Measurements from ENCODE around the gene SERPINB6.
"Not testable (repeated sequence)": the region's sequence is repeated elsewhere in the genome, so short reads cannot be mapped to it uniquely, and the experiment has no call there.

The SERPINB6 gene

DNA sequence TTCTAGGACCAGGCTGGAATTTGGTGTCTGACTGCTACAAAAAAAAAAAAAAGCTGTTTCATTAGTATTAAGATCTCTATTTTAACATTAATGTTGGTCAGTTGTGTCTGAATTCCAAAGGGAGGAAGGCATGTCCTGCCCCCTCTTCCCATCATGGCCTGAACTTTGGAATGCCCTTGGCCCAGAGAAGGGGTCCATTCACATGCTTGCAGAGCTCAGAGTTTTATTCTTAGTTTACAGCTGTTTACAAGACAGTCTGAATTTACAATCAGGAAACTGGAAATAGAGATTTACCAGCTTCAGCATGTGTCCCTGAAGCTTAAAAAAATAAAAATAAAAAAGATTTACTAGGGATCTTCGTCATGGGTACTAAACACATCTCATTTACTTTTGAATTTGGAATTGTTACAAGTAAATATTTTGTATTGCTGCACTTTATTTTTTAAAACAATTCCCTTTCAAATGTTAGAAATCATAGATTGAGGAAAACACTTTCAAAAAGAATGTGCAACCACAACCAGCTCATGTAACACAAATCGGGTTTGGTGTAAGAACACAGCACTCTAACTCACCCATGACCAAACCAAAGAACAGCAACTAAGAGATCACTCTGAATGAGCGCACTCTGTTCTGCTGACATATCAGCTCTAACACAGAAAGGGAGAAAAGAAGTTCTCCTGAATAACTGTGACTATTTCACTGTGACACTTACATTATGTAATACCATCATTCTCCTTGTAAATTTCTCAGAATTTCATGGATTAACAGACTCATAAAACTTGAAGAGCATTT is 6.6 kb upstream of the SERPINB6 start:
- DNase-seq (ENCODE audit: low read depth, low spot score): no peak

DNA sequence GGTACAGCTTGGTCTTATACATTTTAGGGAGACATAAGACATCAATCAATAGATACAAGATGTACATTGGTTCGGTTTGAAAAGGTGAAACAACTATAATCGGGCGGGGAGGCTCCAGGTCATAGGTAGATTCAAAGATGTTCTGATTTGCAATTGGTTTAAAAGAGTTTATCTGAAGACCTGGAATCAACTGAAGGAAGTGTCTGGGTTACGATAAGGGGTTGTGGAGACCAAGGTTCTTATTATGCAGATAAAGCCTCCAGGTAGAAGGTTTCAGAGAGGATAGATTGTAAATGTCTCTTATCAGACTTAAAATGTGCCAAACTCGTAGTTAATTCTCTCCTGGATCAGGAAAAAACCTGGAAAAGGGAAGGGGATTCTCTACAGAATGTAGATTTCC is 5.9 kb upstream of the SERPINB6 start:
- DNase-seq (ENCODE audit: low read depth, low spot score): no peak

DNA sequence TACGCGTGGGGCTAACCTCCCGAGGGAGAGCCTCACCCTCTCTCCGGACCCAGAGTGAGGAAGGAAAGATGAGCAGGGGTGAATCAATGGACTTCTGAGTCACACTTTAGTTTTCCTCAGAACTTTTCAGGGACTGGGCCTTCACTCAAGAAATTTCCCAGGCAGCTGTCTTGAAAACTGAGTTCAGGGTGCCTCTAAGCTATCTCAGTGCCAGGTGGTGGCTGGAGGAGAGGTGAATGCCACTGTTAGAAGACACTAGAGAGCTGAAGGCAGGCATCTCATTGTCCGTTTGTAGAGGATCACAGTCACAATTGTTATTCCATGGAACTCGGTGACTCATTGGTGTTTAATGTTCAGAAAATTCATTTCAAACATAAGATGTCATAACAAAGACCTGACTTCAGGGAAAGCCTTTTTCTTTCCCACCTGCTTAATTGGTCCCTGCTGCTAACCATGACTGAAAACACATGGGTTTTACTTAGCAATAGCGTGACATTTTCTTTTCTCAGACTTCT is 5.3 kb upstream of the SERPINB6 start:
- no peak for DNase-seq (ENCODE audit: low read depth, low spot score)

DNA sequence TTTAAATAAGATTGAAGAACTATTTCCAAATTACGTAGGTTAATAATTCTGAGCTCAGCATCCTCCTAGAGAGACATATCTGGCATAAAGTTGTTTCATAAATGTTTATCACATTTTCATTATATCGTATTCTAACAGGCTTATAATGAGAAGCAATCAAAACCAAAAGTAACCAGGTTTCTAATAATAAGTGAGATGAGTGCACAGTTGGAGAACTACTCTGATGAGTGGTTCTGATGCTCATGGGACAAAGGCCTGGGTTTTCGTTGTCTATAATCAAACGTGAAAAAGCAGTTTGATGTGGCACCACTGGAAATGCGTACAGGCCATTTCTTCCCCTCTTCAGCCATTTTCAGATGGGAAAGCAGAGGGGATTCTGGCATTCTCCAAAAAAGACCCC is 4.7 kb upstream of the SERPINB6 start:
- no peak for DNase-seq (ENCODE audit: low read depth, low spot score)

DNA sequence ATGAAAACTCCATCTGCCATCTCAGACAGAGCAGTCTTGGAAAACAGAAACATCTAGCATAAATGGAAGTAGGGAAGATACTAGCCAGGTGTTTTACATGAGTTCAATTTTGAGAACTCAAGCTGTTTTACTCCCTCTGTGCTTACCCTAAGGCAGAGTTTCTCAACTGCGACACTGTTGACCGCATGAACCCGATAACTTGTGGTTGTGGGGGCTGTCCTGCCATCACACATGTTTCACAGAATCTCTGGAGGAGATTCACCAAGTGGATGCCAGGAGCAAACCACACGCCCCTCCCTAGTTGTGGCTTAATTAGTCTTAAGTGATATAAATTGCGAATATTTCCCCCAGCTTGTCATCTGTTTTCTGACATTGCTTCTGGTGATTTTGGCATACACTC is 2.3 kb upstream of the SERPINB6 start:
- no peak for DNase-seq (ENCODE audit: low read depth, low spot score)

DNA sequence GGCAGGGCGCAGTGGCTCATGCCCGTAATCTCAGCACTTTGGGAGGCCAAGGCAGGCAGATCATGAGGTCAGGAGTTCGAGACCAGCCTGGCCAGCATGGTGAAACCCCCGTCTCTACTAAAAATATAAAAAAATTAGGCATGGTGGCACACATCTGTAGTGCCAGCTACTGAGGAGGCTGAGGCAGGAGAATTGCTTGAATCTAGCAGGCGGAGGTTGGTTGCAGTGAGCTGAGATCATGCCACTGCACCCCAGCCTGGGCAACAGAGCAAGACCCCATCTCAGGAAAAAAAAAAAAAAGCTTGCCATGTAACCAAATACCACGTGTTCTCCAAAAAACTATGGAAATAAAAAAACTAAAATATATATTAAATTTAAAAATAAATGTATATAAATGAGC is 1.8 kb upstream of the SERPINB6 start:
- DNase-seq (ENCODE audit: low read depth, low spot score): not testable (repeated sequence)

DNA sequence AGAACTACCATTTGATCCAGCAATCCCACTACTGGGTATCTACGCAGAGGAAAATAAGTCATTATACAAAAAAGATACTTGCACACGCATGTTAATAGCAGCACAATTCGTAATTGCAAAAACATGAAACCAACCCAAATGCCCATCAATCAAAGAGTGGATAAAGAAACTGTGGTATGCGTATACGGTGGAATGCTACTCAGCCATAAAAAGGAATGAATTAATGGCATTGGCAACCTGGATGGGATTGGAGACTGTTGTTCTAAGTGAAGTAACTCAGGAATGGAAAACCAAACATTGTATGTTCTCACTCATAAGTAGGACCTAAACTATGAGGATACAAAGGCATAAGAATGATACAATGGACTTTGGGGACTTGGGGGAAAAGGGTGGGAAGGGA is 1.3 kb upstream of the SERPINB6 start:
- DNase-seq (ENCODE audit: low read depth, low spot score): not testable (repeated sequence)

DNA sequence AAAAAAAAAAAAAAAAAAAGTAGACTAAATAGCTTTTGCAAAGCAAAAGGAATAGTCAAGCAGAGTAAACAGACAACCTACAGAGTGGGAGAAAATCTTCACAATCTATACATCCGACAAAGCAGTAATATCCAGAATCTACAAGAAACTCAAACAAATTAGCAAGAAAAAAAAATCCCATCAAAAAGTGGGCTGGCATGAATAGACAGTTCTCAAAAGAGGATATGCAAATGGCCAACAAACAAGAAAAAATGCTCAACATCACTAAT is 786 bp upstream of the SERPINB6 start:
- DNase-seq (ENCODE audit: low read depth, low spot score): not testable (repeated sequence)

DNA sequence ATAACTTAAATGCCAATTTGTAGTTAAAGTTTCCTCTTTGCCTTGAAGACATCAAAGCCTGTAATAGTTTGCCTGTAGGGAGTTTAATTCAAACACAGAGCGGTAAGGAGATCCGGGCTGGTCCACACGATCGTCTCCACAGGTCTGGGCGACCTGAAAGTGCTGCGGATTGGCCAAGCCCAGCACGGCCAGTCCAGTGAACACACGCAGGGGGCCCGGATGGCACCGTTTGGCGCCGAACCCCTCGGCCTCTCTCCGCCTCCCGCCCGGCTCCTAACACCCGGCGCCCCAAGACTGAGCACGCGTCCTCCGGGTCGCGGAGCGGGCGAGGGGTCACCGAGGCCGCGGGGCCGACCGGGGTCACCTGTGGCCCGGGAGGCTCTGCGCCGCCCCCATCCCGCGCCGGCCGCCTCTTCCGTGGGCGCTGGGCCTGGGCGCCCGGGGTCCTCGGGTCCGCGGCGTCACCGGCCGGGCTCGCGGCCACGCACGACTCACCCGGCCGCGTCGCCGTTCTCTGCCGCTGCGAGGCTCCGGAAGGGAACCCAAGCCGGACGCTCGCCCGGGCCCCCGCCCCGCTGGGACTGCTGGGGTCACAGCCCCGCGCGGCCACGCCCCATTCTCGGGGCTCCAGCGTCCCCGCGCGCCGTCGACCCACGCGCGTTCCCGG is 481 bp downstream of the SERPINB6 start:
- DNase-seq (ENCODE audit: low read depth, low spot score): peak; percentile 35

DNA sequence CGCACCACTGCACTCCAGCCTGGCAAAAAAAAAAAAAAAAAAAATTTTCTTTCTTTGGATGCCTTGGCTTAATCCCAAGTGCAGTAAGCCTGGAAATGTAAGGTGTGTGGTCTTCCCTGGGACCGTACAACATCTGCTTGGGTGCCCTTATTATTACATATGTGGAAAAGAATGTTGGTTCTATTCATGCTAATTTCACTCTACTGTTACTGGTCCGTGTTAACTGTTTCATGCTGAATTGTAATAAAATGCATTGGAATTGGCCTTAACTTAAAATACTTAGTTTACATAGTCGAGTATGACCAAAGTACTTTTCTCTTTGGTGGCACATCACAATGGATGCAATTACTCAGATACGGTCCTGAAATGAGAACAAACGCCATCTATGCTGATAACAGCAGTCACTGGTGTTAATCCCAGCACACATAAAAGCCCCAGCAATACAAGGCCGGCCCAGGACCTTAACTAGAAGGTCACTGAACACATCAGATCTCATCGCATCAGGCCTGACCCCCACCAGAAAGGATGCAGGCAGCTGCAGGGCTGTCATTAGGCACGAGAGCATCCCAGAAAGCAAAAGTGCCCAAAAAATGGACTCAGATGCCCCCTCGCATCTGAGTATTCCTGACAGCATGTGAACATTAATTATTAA is 1.2 kb downstream of the SERPINB6 start:
- DNase-seq (ENCODE audit: low read depth, low spot score): no peak

DNA sequence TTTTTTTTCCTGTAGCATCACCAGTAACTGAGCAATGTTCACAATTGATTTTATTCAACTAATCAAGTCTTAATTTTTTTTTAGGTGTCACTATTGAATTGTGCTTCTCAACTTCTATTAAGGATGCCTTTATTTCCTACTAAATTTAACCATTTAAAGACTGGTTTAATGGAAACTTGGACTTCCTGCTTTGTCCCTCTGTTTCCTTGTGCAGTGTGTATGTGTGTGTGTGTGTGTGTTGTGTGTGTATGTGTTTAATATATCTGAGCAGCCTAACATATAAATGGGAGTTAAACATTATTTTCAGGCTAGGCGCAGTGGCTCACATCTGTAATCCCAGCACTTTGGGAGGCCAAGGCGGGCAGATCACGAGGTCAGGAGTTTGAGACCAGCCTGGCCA is 1.8 kb downstream of the SERPINB6 start:
- DNase-seq (ENCODE audit: low read depth, low spot score): no peak

DNA sequence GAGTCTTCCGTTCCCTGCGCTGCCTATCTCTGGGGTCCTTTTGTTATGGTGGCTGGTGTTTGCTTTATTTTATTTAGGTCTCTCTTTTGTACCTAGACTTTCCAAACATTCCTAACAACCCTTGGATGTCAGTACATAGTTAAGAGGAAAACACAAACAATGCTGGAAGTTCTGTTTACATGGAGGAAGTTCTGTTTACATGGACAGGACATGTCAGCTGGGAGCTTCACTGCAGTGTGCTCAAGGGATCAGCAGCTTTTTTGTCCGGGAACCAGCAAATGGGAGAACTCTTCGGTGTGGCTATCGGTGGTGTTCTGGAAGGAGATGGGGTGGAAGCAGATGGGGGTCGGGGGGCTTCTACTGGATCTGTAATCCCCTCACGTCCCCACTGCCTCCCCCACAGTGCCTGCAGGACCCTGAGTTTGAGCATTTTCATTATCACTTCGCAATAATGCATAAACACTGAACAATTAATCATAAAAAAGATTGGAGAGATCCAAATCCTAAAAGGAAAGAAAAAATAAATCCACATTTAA is 2.7 kb downstream of the SERPINB6 start:
- DNase-seq (ENCODE audit: low read depth, low spot score): no peak

DNA sequence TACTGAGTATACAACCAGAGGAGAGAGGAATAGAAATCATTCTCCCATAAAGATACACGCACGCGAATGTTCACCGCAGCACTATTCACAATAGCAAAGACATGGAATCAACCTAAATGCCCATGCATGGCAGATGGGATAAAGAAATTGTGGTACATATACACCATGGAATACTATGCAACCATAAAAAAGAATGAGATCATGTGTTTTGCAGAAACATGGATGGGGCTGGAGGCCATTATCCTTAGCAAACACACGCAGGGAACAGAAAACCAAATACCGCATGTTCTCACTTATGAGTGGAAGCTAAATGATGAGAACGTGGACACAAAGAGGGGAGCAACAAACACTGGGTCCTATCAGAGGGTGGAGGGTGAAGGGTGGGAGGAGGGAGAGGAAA is 3.4 kb downstream of the SERPINB6 start:
- no peak for DNase-seq (ENCODE audit: low read depth, low spot score)

DNA sequence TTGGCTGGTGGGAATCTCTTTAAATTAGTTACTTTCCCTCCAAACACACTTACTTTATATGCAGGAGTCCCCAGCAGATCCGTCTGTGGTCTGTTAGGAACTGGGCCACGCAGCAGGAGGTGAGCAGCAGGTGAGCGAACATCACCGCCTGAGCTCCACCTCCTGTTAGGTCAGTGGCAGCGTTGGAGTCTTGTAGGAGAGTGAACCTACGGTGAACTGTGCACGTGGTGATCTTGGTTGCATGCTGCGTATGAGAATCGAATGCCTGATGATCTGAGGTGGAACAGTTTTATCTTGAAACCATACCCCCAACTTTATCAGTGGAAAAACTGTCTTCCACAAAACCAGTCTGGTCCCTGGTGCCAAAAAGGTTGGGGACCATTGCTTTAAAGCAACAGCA is 5.0 kb downstream of the SERPINB6 start:
- no peak for DNase-seq (ENCODE audit: low read depth, low spot score)

DNA sequence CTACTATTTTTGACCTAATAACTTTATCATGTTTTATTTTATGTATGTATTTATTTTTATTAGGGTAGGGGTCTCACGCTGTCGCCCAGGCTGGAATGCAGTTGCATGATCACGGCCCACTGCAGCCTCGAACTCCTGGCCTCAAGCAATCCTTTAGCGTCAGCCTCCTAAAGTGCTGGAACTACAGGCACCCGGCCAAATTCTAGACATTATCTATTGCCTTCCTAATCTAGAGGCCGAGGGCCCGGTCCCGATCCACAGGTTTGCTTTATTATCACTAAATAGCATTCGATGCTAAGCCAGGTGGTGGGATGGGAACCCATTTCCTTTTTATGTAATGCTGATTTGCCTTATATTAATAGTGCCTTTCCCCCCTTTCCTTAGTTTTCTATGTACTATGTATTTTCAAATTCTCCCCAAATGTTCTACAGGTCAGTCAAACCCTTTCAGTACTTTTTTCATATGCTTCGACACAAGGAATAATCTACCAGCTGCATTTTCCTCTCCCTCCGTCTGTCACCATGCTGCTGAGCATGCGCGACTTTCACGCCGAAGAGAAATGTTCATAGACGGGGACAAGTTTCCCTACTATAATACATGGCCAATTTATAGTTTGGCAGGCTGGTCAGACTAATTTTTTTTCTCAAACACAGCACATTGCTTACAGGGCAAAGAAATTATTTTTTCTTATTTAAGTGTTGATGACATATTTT is 6.4 kb downstream of the SERPINB6 start:
- no peak for DNase-seq (ENCODE audit: low read depth, low spot score)

DNA sequence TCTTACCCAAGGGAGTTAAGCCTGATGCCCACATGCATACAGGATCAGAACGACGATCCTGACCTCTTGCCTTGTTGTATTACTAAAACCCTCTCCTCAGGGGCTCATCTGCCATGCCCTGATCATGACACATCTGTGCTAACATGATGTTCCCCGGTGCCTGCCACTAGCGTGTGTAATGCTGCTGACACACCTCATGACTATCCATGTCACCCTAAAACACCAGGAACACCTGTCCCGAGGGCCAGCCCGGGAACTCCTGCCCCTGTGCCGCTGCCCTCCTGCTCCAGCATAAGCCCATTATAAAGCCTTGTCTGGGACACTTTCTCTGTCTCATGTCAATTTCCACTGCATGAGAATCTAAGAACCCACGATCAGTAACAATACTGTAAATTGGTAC is 7.6 kb downstream of the SERPINB6 start:
- no peak for DNase-seq (ENCODE audit: low read depth, low spot score)

DNA sequence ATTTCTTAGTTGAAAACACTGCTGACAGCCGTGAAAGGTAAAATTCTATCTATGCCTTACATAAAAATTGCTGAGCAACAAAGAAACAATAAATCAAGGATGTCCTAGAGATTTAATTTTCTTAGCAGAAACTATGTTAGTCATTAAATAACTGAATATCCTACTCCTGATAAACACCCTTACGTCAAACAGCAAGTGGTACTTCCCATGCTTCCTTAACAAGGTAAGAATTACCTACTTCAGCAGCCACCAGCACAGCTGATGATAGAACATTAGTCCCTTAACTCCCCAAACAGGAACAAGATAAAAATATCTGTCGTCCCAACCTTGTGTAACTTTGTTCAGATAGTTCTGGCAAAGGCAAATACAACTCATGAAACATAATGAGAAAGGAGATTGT is 8.7 kb downstream of the SERPINB6 start:
- no peak for DNase-seq (ENCODE audit: low read depth, low spot score)

DNA sequence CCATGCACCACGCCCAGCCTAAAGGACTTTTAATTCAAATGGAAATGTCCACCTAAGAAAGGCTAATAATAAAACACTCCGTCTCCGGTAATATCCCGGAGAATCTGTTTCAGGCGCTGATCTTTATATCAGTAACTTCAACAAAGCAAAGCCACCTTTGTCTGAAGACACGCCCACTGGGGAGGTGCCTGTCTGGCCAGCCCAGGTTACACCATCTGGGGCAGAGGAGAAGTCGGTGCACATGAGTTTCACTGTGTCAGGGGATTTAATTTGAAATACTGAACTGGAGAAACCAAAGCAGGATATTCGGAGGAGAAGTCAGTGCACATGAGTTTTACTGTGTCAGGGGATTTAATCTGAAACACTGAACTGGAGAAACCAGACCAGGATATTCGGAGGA is 9.4 kb downstream of the SERPINB6 start:
- DNase-seq (ENCODE audit: low read depth, low spot score): no peak

DNA sequence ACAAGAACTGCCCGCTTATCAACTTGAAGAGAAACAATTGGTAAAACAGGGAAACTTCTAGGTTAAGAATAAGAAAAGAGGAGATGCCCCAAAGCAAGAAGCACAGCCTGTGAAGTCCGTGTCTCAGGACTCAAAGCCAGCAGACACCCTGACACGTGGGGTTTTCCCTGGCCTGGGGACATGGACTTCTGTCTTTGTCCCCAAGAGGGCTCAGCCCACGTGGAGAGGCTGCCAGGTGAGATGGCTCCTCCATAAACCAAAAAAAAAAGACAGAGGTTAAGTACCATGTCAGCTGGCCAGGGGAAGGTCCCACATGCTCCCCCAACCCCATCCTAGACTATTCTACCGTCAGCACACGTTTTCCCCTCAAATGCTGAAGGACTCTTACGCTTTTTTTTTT is 9.9 kb downstream of the SERPINB6 start:
- DNase-seq (ENCODE audit: low read depth, low spot score): peak; percentile 65

DNA sequence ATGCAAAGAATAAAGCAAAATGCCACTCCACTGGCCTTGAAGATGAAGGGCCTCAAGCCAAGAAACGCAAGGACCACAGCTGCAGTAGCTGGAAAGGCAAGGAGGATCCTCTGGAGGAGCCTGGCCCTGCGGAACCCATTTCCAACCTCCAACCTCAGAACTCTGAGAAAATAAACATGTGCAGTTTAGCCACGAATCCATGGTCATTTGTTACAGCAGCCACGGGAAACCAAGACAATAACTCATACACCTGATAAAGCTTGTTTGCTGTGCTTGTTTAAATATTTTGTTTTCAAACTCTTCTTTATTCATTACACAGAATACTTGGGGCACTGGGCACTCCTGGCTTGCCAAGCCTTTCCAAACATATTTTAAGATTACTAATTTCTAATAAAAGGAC is 10.4 kb downstream of the SERPINB6 start:
- no peak for DNase-seq (ENCODE audit: low read depth, low spot score)

DNA sequence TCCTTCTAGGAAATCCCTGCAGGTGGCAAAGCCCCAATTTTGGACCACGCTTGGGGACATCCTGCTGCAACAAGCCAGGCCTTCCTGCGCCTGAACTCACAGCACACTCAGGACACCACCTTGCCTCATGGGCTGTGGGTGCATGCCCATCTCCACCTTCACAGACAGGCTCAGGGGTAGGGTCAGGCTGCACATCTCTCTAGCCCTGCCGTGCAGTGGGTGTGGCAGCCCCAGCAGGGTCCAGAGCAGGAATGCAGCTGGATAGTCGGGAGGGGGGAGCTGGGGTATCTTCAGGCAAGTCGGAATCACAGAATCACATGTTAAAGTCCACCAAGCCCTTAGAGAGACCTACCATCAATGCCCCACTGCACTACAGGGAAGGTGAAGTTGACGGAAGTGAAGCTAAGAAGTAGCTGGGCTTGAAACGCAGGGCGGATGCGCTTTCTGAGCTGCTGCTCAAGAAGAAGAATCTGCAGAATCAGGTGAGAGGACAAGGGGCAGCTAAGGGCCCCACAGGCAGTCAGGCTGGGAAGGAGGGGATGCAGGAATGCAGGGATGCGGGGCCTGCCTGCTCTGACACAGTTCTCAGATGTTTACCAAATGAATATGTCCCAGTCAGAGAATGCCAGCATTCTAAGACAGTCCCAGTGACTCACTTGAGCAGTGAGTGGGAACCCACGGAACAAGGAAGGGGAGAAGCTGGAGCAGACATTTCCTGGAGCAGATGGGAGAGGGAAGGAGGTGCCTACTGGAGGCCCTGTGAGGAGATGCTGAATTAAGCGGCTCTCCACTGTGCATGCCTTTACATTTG is 11.3 kb downstream of the SERPINB6 start:
- peak; percentile 77 for DNase-seq (ENCODE audit: low read depth, low spot score)
